GM18526 (cell line): ENCODE data around the gene KIF13A.

Experiments
- POLR2A ChIP-seq: IDR thresholded peaks from 3 replicates; pipeline ENCODE4 v1.6.1; 2011; ENCODE audit not compliant: insufficient read length; ENCODE audit errors: extremely low read depth

The KIF13A gene

DNA sequence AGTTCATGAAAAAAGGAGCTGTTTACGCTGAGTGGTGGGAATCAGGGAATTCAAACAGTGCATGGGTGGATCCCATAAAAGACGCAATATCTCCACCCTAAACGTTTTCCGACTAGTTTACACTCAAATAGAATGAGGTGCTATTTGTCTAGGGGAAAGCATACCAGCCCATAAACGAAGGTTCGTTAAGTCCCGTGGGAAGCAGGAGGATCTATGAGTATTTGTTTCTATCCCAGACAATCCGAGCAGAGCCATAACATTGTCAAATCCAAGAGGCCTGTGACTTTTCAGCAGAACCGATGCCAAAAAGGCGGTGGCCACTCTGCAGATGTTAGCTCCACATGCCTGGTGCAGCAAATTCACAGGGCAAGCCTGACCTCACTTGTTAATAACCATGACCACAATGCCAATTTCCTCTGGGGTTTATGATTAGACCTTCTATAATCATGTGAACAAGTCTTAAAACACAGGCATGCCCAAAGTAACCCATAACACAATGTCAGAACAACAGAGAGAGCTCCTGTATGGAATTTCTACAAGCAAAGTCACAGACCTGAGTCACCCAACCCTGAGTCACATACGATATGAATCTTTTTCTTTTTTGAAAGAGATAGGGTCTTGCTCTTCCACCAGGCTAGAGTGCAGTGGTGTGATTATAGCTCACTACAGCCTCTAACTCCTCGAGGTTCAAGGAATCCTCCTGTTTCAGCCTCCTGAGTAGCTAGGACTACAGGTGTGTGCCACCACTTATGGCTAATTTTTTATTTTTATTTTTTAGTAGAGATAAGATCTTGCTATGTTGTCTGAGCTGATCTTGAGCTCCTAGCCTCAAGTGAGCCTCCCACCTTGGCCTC, 123.3 kb downstream of the KIF13A start:
- no peak for TF ChIP-seq POLR2A

DNA sequence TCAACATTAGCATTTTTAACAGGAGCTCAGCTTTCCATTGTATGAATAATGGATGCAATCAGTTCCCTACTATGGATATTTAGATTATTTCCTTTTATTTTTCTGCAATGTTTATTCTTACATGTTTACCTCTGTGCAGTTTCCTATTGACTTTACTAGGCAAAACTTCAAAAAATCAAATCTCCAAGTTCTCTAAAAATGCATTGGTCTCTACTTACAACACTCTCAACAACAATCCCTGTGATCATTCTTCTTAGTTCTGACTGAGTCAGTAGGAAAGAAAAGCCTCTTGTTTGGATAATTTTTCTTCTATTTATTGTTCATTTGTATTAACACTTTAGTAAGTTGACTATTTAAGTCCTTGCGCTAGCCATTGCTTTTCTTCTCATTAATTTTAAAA, 126.1 kb downstream of the KIF13A start:
- TF ChIP-seq POLR2A = no peak

DNA sequence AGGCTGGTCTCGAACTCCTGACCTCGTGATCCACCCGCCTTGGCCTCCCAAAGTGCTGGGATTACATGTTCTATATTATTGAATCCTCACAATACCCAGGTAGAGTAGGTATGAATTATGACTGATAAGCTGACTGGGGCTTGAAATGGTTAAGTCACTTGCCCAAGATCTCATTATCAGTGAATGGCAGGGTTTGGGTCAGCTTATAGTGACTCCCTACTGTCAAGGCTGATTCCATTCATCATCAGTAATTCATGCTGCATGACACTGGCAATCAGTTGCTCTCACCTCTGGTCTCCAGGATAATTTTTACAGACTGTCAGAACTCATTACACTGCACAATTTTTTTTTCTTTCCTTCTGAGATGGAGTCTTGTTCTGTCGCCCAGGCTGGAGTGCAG, 127.6 kb downstream of the KIF13A start:
- TF ChIP-seq POLR2A = no peak

DNA sequence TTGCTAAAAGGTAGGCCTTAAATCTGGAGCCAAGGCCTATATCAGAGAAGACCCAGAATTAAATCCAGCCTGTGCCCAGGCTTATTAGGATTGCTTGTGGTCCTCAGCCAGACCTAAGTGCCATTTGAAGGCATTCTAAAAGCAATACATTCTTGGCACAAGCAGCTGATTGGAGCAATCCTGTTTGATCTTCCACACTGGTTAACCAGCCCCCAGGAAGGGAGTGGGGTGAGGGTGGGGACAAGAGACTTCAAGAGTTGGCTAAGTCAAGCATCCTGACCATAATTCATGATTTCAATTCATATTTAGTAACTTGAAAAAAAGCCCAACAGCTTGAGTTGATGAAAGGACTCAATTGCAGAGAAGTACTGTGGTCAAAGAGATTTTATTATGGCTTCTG, 128.9 kb downstream of the KIF13A start:
- TF ChIP-seq POLR2A = no peak

DNA sequence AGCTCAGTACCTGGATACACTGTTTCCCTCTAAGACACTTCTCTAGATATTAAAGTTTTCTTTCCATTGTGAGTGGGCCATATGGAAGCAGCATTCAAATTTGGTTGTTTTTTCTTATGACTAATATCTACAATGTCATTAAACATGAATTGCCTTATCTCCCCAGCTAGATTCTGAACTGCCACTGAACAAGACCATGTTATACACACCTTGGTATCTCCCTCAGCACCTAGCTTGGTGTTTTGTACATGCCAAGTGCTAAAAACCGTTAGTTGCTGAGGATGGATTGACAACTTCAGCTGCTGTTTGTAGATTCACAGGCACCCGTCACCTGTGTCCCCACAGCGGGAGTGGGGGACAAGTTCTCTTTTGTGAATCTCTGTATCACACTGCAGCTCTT, 131.1 kb downstream of the KIF13A start:
- TF ChIP-seq POLR2A = no peak

DNA sequence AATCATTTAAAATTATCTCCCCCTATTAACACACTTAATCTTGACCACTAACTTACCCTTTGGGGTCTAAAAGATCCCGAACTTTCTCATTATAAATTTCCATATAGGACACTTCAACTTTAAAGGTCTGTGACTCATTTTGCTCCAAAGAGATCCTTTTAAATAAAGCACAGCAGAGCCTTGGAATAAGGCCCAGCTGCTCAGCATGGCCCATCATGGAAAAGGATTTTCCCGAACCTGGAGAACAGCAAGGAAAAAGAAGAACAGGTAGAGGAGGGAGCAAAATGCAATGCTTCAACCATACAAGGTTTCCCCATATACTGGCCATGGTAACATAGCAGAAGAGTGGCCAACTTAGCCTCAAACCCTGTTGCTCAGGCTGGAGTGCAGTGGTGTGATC, 132.1 kb downstream of the KIF13A start:
- no peak for TF ChIP-seq POLR2A

DNA sequence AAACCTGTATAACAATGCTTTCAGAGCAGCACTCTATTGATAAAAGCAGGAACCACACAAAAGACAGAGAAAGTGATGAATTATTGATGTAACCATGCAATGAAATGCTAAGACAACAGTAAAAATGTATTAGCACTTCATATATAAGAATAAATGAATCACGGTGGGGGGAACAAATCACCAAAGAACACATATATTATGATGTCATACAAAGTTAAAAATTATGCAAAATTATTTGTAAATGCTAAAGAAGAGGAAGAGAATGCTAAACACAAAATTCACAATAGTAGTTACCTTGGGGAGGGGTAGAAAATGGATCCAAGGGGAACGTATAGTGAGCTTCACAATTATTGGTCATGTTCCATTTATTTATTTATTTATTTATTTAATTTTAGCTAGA, 133.9 kb downstream of the KIF13A start:
- TF ChIP-seq POLR2A = no peak

DNA sequence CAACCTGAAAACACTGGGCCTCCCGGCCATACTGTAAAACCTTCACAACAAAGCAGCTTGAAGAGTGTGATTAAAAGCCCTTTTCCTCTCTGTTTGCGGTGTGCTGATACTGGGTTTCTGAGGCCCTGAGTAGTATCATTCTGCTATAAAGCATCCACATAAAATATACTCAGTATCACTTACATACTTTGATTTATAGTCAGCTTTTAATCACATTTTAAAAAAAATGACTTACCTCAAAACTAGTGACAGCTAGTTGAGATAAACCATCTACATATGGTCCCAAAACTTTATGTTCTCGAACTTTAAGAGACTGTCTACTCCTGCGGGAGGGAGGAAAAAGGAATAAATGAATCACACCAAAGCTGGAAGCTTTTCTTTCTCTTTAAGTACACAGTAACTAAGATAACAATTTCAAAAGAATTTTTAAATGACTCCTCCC, 135.7 kb downstream of the KIF13A start:
- no peak for TF ChIP-seq POLR2A

DNA sequence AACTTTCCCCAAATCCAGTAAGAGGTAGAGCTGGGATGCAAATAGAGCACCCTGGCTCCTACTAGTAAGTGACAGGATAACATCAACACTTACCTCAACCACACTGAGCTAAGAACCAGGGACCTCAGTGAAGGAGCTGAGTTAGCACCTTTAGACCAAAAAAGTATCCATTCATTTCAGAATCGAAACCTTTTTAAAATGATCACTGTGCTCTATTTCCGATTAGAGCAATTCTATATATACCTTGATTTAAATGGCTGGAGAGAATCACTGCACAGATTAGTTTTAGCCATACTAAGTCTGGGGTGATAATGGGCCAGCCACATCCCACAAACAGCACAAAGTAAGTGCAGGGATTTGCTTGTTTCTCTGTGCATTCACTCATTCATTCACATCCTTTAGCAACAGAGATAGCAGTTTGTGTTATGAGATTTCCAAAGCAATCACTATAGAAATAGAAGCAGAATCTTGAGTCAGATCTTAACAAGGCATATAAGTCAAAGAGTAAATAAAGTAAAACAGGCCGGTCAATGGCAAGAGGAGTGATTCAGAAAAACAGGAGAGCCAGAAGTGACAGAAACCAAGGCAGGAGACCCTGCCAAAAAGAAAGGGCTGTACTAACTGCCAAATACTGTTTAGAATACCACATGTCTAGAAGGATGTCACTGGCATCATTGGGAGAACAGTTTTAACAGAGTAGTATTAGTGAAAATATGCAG, 136.3 kb downstream of the KIF13A start:
- TF ChIP-seq POLR2A = no peak

DNA sequence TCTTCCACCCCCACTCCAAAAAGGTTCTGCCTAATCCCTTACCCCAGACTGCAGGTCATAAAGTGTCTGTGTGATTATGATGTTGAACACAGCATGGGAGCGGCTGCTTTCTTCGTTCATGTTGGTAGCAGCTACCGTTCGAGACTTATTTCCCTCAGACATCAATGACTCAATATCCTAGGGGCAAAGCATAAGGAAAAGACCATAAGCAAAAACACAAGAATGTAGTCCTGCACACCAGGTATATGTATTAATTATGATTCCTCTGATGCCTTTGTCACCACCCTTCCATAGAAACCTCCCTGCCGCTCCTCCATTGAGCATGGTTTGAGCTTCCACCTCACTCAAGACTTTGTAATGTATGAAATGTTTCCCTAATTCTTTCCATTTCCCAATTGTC, 137.2 kb downstream of the KIF13A start:
- no peak for TF ChIP-seq POLR2A

DNA sequence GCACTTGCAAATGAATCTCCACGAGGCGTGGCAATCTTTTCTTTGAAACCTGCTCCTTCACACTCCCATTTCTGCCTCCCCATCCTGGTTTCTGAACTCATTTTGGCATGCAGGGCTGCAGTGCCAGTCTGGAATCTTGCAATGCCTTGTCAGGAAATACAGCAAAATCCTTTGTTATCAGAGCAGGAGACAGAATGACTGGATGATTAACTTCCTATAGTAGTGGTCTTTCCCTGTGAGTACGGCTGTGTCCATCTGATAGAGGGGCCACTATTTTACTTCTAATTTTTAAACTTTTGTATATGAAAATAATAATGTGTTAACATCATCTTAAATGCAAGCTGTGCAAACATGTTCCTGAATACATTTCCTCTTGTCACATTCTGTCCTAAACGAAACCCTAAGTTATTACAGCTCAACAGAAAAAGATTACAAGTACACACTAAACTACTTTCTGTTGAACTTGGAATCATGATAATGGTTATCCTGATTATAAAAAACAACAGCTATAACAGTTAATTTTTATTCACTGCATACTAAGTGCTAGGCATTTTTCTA, 140.2 kb downstream of the KIF13A start:
- no peak for TF ChIP-seq POLR2A

DNA sequence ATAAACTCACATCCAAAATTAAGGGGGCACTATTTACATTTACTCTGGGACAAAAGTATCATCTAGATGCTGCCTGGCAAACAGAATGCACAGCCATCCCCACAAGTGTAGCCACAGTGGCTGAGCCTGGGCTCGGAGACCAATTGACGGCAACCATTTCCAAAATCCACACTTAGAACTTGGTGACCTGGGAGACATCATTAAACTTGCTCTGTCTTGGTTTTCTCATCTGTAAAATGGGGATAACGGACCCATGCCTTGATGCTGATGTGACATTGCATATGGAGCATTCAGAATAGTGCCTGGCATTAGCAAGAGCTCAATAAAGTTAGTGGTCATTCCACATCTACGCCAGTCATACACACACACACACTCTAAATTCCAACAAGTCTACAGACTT, 140.7 kb downstream of the KIF13A start:
- no peak for TF ChIP-seq POLR2A

DNA sequence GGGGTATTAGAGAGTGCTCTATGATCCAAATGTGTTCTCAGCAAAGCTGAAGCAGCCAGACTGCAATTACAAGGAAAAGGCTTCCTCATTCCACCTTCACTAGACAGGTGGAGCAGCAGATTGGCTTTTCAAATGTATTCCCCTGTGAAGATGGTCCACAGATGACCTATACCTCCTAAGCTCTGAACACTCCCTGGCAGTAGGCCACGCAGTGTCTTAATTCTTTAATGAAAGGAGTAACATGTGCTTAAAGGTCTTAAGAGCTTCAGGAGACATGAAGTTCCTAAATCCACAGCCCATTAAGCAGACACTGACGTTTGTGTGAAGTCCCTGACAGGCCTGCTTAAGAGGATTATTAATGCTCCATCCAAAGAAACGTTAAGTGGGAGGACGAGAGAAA, 141.8 kb downstream of the KIF13A start:
- TF ChIP-seq POLR2A = no peak

DNA sequence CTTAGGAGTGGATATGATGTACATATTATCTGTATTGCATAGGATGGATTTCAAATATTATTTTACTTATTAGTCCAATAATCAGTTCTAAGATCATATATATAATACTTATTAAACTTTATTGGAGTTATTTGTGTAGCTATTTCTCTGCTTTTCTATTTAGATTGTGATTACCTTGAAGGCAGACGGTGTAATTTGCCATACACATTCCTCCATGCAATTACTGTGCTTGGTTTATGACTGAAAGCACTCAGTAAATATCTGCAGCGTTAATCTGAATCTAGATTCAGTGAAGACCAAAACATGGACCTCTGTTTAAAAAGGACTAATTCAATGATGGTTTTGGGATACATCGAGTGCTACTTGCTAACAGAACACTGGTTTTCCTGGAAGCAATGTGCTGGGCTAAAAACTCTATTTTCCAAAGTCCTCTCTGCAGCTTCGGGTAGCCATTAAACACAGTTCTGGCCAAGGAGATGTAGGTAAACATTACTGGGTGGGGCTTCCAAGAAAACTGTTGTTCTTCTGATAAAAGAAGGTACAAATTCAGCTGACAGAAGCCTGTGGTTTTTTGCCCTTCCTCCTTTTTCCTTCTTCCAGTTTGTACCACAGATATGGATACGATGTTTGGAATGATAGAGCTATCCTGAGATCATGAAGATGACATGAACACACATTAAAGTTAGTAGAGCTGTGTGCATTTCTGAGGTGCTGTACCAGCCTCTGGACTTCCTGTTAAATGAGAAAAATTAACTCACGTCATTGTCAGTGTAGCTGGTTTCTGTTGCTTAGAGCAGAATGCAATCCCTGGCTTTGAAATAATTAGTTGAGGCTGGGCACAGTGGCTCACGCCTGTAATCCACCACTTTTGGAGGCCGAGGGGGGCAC, 144.3 kb downstream of the KIF13A start:
- no peak for TF ChIP-seq POLR2A
